ENCODE results near the gene TUB. TPM values are rescaled to one million over a fixed set of nuclear protein-coding genes. Genes with fewer than 3 reads are reported as not detected.
A peak's percentile ranks its signal among the peaks of the same experiment; 100 is the strongest.

Gene TUB
- total RNA-seq, 1 experiment from 2014 or later, result 3.3 TPM

DNA sequence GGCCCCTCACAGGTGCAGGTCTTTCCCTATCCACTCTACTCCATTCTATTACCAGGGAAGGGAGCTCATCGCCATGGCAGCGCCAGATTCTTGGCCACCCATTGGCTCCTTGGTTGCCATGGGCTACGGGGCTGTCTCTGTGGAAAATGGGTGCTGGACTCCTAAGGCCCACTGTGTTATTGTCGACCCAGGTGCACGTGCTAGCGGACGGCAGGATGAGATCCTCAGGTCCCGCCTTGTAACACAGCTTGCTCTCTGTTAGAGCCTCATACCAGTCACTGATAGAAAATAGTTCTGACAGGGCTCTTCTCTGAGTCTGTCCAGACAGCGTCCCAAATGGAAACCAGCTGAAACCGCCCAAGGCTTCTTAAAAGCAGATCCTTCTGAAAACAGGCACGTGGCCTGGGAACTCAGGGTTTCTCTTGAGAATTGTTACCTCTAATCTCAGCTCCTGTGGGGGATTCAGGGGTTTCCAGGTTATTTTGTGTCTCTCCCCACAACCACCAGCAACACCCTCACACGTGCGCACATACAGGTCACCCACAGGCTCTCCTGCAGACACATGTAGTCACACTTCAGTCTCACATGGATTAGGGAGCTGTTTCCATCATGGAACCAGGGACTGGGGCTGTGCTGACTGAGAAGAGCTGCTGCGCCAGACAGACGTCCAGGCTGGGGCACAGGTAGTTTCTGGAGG lies 1.5 kb downstream of the TUB start:
- Histone ChIP-seq H3K4me1 (ENCODE audit: insufficient read depth, low read length) (no peaks in the 10 kb centered on the region), H3K9ac (ENCODE audit: low read length) (no peak overlapping the region), H3K36me3 (ENCODE audit: low read depth, low read length) (no peaks in the 10 kb centered on the region), H2AFZ (ENCODE audit: low read length) (no peak overlapping the region), H3K4me3 (ENCODE audit: low read length) (no peak overlapping the region), H3K79me2 (ENCODE audit: low read length) (no peaks in the 10 kb centered on the region), H4K20me1 (ENCODE audit: low read length) (no peaks in the 10 kb centered on the region), H3K27me3 (ENCODE audit: low read length) (peaks cover 10% of the 10 kb centered on the region; the same call in 1 of the 2 replicates), H3K9me2 (replicated peaks; ENCODE audit: low read length) (no peaks in the 10 kb centered on the region), H3K27ac (ENCODE audit: low read length) (no peak overlapping the region), H3K4me2 (ENCODE audit: low read length) (peak overlapping the region; percentile 77; the same call in 1 of the 2 replicates), H3K9me3 (ENCODE audit: low read length) (no peaks in the 10 kb centered on the region), H3F3A (ENCODE audit: low read length, unreplicated experiment) (no peaks in the 10 kb centered on the region)
- ChIA-PET POLR2A (ENCODE audit: unreplicated experiment) (no interaction called here), CTCF (interaction anchor here (0.6 kb wide), 1 partner anchor 17 kb away, joined by 5 read pairs; no protein-coding TSS in a partner anchor)
- TF ChIP-seq EZH2phosphoT487 (IDR thresholded peaks at IDR 0.05; ENCODE audit: borderline replicate concordance, low read length) (no peak), EZH2 (IDR thresholded peaks at IDR 0.05; ENCODE audit: low read length, unreplicated experiment) (no peak), CTCF (conservative IDR thresholded peaks at IDR 0.05; ENCODE audit: low read depth, low read length) (no peak)
- ATAC-seq, result no peak
- intact Hi-C loops (cut with micrococcal nuclease), result no loop called here
- BruUV-seq (replicated peaks), result no TSS peak
- DNase-seq, result no peak

GRCh38 chr11:8083088-8083395 lies 2.0 kb downstream of the TUB start:
- intact Hi-C loops (cut with micrococcal nuclease), result no loop called here
- ATAC-seq, result no peak
- BruUV-seq (replicated peaks), result no TSS peak
- TF ChIP-seq CTCF (conservative IDR thresholded peaks at IDR 0.05; ENCODE audit: low read depth, low read length), result no peak
- TF ChIP-seq EZH2 (IDR thresholded peaks at IDR 0.05; ENCODE audit: low read length, unreplicated experiment), result no peak
- TF ChIP-seq EZH2phosphoT487 (IDR thresholded peaks at IDR 0.05; ENCODE audit: borderline replicate concordance, low read length), result no peak
- Histone ChIP-seq H3K4me1 (ENCODE audit: insufficient read depth, low read length) (no peaks in the 10 kb centered on the region), H3K36me3 (ENCODE audit: low read depth, low read length) (no peaks in the 10 kb centered on the region), H3K9ac (ENCODE audit: low read length) (no peak overlapping the region), H3K9me3 (ENCODE audit: low read length) (no peaks in the 10 kb centered on the region), H3K79me2 (ENCODE audit: low read length) (no peaks in the 10 kb centered on the region), H3K4me2 (ENCODE audit: low read length) (no peak overlapping the region), H4K20me1 (ENCODE audit: low read length) (no peaks in the 10 kb centered on the region), H3F3A (ENCODE audit: low read length, unreplicated experiment) (no peaks in the 10 kb centered on the region), H3K27me3 (ENCODE audit: low read length) (peaks cover 10% of the 10 kb centered on the region; the same call in 1 of the 2 replicates), H2AFZ (ENCODE audit: low read length) (no peak overlapping the region), H3K9me2 (replicated peaks; ENCODE audit: low read length) (no peaks in the 10 kb centered on the region), H3K4me3 (ENCODE audit: low read length) (no peak overlapping the region), H3K27ac (ENCODE audit: low read length) (no peak overlapping the region)
- no peak for DNase-seq
- ChIA-PET POLR2A (ENCODE audit: unreplicated experiment) (no interaction called here), CTCF (interaction anchor here (0.6 kb wide), 1 partner anchor 16 kb away, joined by 5 read pairs; no protein-coding TSS in a partner anchor)

DNA sequence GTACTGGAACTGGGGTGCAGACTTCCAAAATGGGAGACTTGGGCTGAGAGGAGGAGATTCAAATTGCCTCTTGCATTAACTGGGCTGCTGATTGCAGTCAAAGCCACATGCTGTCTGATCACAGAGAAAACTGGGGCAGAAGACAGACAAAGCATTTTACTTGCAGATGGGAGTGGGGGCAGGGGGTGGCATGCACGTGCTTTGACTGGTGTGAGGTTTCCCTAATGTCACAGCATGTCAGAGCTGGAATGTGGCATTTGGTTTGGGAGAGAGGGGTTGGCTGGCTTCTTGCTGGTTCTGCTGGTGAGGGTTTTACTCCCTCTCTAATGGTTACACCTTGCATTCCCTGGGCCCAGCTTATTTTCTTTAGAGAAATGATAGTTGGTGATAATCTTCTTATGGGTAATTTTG lies 2.9 kb downstream of the TUB start:
- TF ChIP-seq EZH2phosphoT487 (IDR thresholded peaks at IDR 0.05; ENCODE audit: borderline replicate concordance, low read length) (no peak), EZH2 (IDR thresholded peaks at IDR 0.05; ENCODE audit: low read length, unreplicated experiment) (no peak), CTCF (conservative IDR thresholded peaks at IDR 0.05; ENCODE audit: low read depth, low read length) (no peak)
- H3K9me2 ChIP-seq (replicated peaks; ENCODE audit: low read length), result no peaks in the 10 kb centered on the region
- H3K9ac ChIP-seq (ENCODE audit: low read length), result no peak overlapping the region
- intact Hi-C loops (cut with micrococcal nuclease), result no loop called here
- H3K79me2 ChIP-seq (ENCODE audit: low read length), result no peaks in the 10 kb centered on the region
- BruUV-seq (replicated peaks), result no TSS peak
- H2AFZ ChIP-seq (ENCODE audit: low read length), result no peak overlapping the region
- no peaks in the 10 kb centered on the region for H3K9me3 ChIP-seq (ENCODE audit: low read length)
- DNase-seq (no peak), ATAC-seq (no peak)
- no peaks in the 10 kb centered on the region for H3F3A ChIP-seq (ENCODE audit: low read length, unreplicated experiment)
- no peak overlapping the region for H3K4me2 ChIP-seq (ENCODE audit: low read length)
- H4K20me1 ChIP-seq (ENCODE audit: low read length), result no peaks in the 10 kb centered on the region
- H3K36me3 ChIP-seq (ENCODE audit: low read depth, low read length), result no peaks in the 10 kb centered on the region
- ChIA-PET CTCF (no interaction called here), POLR2A (ENCODE audit: unreplicated experiment) (no interaction called here)
- H3K4me1 ChIP-seq (ENCODE audit: insufficient read depth, low read length), result no peaks in the 10 kb centered on the region
- no peak overlapping the region for H3K4me3 ChIP-seq (ENCODE audit: low read length)
- peaks cover 10% of the 10 kb centered on the region; the same call in 1 of the 2 replicates for H3K27me3 ChIP-seq (ENCODE audit: low read length)
- H3K27ac ChIP-seq (ENCODE audit: low read length), result no peak overlapping the region
